NCI-H774 (cell line): ENCODE results near the gene MARK3.

Experiments used
- DNase-seq: peaks from one replicate; lab custom pipeline; 2025; lab: John Stamatoyannopoulos, UW

Gene MARK3

DNA sequence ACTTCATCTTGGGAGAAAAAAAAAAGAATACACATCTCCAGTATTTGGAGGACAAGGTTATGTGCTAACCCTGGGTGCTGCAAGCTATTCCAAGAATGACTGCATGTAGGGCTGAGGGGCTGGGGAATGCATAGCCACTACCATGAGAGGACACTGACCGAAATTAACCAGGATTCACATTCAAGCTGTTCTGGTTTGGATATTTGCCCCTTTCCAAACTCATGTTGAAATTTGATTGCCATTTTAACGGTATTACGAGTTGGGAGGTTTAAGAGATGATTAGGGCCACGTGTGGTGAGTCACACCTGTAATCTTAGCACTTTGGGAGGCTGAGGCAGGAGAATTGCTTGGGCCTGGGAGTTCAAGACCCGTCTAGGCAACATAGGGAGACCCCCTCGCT is 18.5 kb upstream of the MARK3 start:
- DNase-seq: no peak

DNA sequence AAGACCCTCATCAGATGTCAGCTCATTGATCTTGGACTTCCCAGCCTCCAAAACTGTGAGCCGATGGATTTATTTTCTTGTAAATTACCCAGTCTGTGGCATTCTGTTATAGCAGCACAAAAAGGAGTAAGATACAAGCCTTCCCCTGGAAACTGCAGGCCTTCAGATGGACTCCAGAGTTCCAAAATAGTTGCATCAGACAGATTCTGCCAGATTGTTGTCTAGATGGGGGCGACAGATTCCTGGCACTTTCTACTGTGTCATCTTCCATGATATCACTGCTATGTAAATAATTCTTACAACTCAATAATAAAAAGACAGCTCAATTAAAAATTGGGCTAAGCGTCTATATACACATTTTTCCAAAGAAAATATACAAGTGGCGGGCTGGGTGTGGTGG is 17.2 kb upstream of the MARK3 start:
- no peak for DNase-seq

DNA sequence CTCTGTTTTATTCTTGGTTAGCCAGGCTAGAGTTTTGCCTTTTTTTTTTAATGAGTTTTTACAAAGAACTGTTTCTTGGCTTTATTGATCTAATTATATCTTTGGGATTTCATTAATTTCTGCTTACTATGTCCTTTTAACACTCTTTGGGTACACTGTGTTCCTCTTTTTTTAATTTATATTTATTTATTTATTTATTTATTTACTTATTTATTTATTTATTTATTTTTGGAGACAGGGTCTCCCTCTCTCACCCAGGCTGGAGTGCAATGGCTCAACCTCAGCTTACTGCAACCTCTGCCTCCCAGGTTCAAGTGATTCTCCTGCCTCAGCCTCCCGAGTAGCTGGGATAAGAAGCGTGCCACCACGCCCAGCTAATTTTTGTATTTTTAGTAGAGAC is 15.1 kb upstream of the MARK3 start:
- DNase-seq: no peak

- no peak for DNase-seq
Measured at GRCh38 chr14:103372017-103372416, 13.2 kb upstream of the MARK3 start.

GRCh38 chr14:103372552-103373304 is 12.5 kb upstream of the MARK3 start:
- DNase-seq: no peak

- DNase-seq: no peak
Measured at GRCh38 chr14:103374121-103374520, 11.1 kb upstream of the MARK3 start.

- DNase-seq: no peak
Measured at GRCh38 chr14:103377522-103378037, 7.6 kb upstream of the MARK3 start.

DNA sequence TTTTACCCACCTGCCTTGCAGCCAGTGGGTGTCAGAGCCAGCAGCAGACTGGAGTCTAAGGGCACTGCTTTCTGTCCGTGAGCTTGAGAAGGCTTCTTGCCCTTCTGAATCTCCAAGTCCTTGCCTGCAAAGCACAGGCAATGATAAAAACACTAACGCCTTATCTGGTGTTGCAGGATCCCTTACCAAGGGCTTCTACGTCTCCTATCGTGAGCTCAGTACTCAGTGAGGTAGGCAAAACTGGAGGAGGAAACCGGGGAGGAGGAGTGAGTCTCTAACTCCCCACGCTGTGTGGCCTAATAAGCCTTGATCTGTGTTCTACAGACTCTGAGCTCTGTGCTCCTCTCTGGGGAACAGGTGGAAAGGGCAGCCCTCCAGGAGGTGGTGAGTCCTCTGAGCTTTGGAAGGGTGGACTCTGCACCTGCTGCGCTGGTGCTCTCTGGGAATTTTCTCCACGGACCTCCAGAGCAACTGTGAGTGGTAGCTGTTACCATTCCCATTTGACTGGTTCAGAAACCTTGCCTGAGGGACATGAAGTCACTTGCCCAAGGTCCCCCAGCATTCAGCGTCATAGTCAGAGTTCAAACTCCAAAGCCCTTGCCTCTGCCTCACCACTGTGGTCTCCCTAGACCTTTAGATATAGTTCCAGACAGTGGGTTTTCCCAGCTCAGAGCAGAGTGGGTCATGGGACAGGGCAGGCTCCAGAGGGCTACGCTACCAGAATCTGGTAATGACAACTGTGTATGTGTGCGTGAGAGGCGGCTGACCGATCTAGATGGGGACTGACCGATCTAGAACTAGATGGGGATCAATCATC is 7.0 kb upstream of the MARK3 start:
- no peak for DNase-seq

- no peak for DNase-seq
Measured at GRCh38 chr14:103380719-103381377, 4.4 kb upstream of the MARK3 start.

- no peak for DNase-seq
Measured at GRCh38 chr14:103382376-103382775, 2.8 kb upstream of the MARK3 start.

GRCh38 chr14:103384450-103385151 is 614 bp upstream of the MARK3 start:
- no peak for DNase-seq

DNA sequence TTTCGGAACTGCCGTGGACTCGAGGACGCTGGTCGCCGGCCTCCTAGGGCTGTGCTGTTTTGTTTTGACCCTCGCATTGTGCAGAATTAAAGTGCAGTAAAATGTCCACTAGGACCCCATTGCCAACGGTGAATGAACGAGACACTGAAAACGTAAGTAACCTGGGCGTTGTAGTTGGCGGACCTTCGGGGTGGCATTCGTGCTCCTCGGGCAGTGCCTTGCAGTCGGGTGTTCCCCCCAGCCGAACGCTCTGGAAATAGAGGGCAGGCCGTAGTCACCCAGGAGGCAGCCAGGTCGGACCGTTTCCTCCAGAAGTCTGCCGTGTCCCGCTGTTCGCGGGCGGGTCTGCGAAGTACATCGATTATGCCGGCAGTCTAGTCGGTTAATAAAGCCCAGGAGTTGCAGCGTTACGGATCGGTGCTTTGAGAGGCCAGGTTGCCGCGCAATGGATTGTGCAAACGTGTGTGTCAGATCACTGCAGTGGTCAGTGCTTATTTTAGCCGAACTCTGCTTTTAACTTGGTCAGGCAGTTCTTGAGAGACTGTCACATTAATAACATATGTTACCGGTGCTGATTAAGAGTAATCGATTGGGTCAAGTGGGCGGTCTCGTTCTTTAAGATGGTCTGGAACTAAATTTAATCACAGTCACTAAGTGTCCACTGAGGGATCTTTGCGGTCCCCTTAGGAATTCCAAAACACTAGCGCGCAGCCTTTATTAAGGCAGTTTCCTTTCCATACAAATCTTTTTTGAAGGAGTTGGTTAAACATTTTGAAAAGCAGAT is 906 bp downstream of the MARK3 start:
- no peak for DNase-seq

DNA sequence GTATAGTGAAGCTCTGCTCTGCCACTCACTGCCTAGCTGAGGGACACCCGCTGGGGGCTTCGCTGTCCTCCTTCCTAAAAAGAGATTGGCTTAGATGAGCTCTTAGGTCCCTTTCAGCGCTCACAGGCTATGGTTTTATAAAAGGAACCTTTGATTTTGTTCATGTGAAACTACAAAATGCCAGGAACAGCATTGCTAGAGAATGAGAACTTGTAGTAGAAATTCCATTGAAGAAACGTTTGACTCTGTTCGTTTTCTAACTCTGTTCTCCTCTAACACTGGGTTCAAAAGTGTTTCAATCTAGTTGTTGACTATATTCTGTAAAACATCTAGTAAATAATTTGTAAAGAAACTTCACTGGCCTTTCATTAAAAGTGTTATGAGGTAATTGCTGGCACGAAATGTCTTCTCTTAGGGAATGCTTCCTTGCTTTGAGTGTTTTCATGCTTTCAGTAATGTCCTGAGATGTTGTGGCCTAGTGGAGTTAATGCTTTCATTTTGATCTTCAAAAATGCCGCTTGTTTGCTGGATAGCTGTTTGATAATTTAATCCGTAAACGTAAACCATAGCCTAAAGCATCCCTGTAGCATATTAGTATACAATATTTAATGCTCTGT is 1.6 kb downstream of the MARK3 start:
- no peak for DNase-seq

DNA sequence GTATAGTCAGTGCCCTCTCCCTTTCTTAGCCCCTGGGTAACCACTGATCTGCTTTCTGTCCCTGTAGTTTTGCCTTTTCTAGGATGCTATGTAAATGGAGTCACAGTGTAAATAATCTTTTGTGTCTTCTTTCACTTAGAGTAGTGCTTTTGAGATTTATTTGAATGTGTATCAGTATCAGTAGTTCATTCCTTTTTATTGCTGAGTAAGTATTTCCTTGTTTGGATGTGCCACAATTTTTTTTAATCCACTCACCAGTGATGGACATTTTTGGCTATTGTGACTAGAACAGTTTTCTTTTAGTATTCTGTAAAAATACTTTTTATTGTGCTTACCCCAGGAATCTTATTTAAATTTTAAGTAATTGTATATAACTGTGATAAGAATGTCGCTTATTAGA is 3.4 kb downstream of the MARK3 start:
- DNase-seq: no peak

DNA sequence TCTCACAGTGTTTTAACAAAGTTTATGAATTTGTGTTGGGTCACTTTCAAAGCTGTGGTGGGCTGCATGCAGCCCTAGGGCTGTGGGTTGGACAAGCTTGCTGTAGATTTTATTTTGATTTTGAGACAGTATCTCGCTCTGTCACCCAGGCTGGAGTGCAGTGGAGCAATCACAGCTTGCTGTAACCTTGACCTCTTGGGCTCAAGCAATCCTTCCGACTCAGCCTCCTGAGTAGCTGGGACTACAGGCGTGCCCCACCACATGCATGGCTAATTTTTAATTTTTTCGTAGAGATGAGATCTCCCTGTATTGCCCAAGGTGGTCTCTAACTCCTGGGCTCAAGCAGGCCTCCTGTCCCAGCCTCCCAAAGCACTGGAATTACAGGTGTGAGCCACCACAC is 5.4 kb downstream of the MARK3 start:
- no peak for DNase-seq

DNA sequence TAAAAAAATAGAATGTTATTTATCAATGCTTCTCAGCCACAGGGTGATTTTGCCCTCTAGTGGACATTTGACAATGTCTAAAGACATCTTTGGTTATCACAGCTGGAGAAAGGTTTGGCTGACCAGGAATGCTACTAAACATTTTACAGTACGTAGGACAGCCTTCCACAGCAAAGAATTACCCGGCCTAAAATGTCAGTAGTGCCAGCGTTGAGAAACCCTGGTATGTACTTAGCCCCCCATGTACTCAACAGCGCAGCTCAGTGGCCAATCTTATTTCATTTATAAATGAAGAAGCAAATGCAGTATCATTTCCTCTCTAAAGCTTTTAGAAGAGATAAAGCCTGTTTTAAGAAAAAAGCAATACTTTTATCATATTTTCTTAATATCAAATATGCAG is 5.8 kb downstream of the MARK3 start:
- DNase-seq: no peak

DNA sequence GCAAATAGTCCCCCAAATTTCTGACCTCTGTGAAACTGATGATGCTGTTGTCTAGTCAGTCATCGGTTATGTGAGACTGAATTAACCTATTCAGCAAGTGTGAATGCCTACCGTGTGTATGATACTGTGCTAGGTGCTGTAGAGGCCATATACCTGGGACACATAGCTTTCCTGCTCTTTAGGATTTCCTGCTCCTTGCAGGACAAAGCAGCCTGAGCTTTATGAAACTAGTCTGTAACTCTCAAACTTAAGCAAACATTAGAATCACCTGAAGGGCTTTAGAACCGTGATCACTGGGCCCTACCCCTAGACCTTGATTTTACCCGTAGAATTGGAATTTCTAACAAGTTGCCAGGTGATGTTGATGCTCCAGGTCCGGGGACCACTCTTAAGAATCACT is 6.9 kb downstream of the MARK3 start:
- DNase-seq: no peak

GRCh38 chr14:103392572-103392971 is 7.4 kb downstream of the MARK3 start:
- DNase-seq: no peak

DNA sequence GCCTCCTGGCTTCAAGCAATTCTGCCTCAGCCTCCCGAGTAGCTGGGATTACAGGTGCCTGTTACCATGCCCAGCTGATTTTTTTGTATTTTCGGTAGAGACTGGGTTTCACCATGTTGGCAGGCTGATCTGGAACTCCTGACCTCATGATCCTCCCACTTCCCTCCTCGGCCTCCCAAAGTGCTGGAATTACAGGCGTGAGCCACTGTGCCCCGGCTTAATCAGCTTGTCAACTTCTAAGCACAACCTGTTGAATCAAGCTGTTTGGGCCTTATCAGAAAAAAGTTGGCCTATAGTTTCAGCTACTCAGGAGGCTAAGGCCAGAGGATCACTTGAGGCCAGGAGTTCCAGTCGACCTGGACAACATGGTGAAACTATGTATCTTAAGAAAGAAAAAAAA is 7.9 kb downstream of the MARK3 start:
- DNase-seq: no peak

GRCh38 chr14:103393676-103394626 is 8.7 kb downstream of the MARK3 start:
- no peak for DNase-seq
